IPS-NIHi7 (cell line): ENCODE measurements around the gene NOXO1.

Experiments used
- DNase-seq: peaks from one replicate; pipeline ENCODE4 v3.0.0; 2012; ENCODE audit warnings: mixed read lengths; ENCODE audit errors: extremely low spot score

NOXO1 gene

GRCh38 chr16:1997494-1998359 lies 16.5 kb upstream of the NOXO1 start:
- no peak for DNase-seq

- DNase-seq, result no peak
Measured at GRCh38 chr16:1993731-1994131, 12.5 kb upstream of the NOXO1 start.

- peak; percentile 58 for DNase-seq
Measured at GRCh38 chr16:1992704-1993317, 11.5 kb upstream of the NOXO1 start.

- peak; percentile 94 for DNase-seq
Measured at GRCh38 chr16:1991948-1992703, 10.9 kb upstream of the NOXO1 start.

GRCh38 chr16:1991588-1991947 lies 10.3 kb upstream of the NOXO1 start:
- DNase-seq, result no peak

GRCh38 chr16:1991135-1991551 lies 9.9 kb upstream of the NOXO1 start:
- no peak for DNase-seq

- DNase-seq, result peak; percentile 73
Measured at GRCh38 chr16:1990351-1991134, 9.3 kb upstream of the NOXO1 start.

GRCh38 chr16:1990101-1990350 lies 8.8 kb upstream of the NOXO1 start:
- no peak for DNase-seq

- DNase-seq, result peak; percentile 42
Measured at GRCh38 chr16:1989209-1990100, 8.2 kb upstream of the NOXO1 start, which contains the start of gene SYNGR3. Gene SYNGR3, plus strand, starts transcription at chr16:1989970. Its CDS starts 133 bp downstream, at chr16:1990103.

- DNase-seq, result no peak
Measured at GRCh38 chr16:1987198-1987597, 5.9 kb upstream of the NOXO1 start.

- DNase-seq, result no peak
Measured at GRCh38 chr16:1985466-1986150, 4.3 kb upstream of the NOXO1 start.

GRCh38 chr16:1984347-1985225 lies 3.3 kb upstream of the NOXO1 start:
- peak; percentile 33 for DNase-seq

GRCh38 chr16:1983544-1984346 lies 2.5 kb upstream of the NOXO1 start, which contains the start of gene GFER:
Gene GFER, plus strand, starts transcription at chr16:1984193. Its CDS starts 26 bp downstream, at chr16:1984219.
- DNase-seq, result peak; percentile 96

- no peak for DNase-seq
Measured at GRCh38 chr16:1982991-1983543, 1.8 kb upstream of the NOXO1 start.

GRCh38 chr16:1982013-1982433 lies 754 bp upstream of the NOXO1 start:
- DNase-seq, result no peak

GRCh38 chr16:1980770-1981087 lies 540 bp downstream of the NOXO1 start:
- DNase-seq, result no peak

- DNase-seq, result peak; percentile 46
Measured at GRCh38 chr16:1980030-1980769, 1.1 kb downstream of the NOXO1 start.
